GM21786 (cell line): ENCODE data around the gene NRXN2.
"Not testable (repeated sequence)": the region's sequence is repeated elsewhere in the genome, so short reads cannot be mapped to it uniquely, and the experiment has no call there.

Source experiments
- ATAC-seq: cut with Tn5 transposase; IDR thresholded peaks from one replicate; pipeline ENCODE4 v1.9.1; 2021; ENCODE audit not compliant: unreplicated experiment

Gene NRXN2

GRCh38 chr11:64569300-64569970 is 153.6 kb downstream of the NRXN2 start:
- ATAC-seq: no peak

GRCh38 chr11:64568584-64569140 is 154.3 kb downstream of the NRXN2 start:
- ATAC-seq: no peak

DNA sequence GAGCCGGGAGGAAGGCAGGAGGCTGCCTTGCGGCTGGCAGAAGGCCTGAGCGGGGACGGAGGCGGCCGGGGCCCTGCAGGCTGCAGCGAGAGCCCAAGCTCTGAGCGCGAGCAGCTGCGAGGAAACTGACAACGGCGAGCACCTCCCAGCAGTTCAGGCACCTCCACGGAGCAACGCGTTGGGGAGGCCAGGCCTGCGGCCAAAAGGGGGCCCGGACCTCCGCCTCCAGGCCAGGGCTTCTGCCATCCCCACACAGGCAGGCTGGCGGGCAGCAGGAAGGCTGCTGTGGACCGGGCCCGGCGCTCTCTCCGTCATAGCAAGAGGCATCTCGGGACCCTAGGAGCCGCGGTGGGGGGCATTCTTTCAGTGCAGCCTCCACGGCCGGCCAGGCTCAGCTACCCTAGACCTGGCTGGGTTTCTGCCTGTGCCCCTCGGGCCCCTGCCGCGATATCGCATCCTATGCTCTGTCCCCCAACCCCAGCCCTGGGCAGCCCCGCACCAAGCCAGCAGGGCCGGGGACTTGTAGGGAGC is 154.9 kb downstream of the NRXN2 start:
- no peak for ATAC-seq

GRCh38 chr11:64566915-64567891 is 155.8 kb downstream of the NRXN2 start:
- ATAC-seq: no peak

DNA sequence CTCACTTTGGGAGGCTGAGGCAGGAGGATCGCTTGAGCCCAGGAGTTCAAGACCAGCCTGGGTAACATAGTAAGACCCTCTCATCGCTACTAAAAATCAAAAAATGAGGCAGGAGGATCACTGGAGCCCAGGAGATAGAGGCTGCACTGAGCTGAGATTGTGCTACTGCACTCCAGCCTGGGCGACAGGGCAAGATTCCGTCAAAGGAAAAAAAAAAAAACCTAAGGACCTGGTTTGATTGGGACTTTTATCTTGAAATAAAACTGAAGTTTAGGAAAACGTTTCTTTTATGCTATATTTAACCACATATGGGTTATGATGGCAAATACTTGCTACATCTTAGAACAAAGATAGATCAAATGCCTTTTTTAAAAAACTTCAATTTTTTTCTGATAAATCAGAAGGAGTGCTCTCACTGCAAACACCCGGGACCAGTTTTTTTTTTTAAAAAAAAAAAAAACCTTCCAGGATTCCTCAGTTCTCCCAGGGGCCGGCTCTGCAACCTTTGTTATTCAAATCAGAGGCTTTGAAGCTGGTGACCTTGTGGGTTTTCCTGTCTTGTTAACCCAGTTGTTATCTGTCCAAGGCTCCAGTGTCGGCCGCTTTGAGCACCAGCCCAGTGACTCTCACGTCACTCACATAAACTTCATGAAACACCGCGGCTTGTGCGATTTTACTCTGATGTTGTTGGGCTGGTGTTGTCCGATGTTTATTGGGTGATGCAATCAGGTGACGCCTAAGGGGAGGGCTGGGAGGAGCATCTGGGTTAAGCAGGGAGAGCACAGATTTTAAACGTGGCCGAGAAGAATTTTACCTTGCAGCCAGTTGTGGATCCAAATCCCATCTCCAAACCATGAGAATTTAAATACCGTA is 156.7 kb downstream of the NRXN2 start:
- no peak for ATAC-seq

DNA sequence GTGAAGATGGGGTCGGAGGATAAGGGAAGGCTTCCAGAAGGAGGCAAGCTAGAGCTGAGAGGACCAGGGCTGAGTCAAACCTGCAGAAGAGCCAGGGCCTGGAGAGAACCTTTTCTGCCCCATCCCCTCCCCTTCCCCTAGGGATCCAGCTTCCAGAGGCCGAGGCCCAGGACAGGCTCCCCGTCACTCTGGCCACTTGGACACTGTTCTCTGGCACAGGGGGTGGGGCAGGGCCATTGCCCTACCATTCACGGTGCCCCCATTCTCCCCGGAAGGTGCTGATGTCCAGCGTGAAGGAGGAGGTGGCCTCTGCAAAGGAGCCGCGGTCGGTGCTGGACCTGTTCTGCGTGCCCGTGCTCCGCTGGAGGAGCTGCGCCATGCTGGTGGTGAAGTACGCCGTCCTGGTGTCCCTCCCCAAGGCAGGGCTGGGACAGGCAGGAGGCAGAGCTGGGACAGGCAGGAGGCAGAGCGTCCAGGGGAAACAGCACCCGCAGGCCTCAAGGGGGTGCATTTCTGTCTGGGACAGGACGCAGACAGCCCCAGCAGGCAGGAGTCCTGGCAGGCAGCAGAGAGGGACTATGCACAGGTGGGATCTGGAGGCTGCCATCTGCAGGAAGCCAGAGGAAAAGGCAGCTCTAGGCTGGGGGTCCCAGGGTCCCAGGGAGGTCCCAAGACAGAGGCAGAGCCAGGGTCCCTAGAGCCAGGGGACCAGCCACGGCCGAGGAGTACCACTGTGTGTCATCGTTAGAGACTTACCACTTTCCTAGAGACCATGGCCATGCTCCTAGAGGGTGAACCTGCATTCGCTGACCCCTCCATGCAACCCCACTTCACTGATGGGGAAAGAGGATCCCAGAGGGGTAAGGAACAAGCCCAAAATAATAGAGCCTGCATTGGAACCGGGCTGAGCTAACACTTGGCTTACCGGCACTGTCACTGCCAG is 157.8 kb downstream of the NRXN2 start:
- ATAC-seq: no peak

- ATAC-seq: no peak
Measured at GRCh38 chr11:64564419-64564818, 158.6 kb downstream of the NRXN2 start.

DNA sequence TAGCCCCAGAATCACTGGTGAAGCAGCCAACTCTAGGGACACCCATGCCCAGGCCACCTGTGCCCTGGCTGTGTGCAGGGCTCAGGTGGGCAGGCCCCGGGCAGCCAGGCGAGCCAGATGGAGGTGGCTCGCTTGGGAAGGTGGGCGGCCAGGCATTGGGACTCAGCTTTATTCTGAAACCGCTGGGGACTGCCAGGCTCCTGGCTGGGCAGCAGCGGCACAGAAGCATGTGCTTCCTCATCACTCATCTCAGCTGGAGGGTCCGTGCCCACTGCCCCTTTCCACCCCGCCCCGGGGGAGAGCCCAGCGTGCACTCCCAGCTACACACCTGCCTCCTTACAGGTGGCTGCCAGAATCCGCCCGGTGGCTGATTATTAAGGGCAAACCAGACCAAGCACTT is 159.0 kb downstream of the NRXN2 start:
- ATAC-seq: no peak

GRCh38 chr11:64562723-64563351 is 160.2 kb downstream of the NRXN2 start:
- no peak for ATAC-seq

DNA sequence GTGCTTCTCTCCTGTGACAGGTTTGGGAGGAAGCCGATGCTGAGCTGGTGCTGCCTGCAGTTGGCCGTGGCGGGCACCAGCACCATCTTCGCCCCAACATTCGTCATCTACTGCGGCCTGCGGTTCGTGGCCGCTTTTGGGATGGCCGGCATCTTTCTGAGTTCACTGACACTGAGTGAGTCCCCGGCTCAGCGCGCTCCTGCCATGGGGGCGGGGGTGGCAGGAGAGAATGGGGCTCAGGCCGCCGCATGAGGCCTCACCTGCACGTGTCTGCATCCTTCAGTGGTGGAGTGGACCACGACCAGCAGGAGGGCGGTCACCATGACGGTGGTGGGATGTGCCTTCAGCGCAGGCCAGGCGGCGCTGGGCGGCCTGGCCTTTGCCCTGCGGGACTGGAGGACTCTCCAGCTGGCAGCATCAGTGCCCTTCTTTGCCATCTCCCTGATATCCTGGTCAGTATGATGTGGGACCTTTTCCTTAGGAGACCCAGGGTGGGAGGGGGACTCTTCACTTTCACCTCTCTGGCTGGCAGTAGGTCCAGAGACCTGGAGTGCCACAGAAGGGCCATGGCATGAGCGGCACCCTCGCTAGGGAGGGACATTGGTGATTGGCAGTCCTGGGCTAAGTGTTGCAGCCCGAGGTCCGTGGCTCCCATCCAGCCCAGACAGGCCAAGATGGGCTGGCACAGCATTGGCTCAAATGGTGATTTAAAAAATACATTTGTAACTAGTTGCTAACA is 160.8 kb downstream of the NRXN2 start:
- no peak for ATAC-seq

DNA sequence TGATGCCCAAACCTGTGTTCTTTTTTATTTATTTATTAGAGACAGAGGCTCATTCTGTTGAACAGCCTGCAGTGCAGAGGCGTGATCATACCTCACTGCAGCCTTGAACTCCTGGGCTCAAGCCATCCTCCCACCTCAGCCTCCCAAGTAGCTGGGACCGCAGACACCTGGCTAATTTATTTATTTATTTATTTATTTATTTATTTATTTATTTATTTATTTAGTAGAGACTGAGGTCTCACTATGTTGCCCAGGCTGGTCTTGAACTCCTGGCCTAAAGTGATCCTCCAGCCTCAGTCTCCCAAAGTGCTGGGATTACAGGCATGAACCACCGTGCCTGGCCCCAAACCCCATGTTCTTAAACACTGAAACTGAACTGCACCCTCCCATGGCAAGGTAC is 161.6 kb downstream of the NRXN2 start:
- not testable (repeated sequence) for ATAC-seq

DNA sequence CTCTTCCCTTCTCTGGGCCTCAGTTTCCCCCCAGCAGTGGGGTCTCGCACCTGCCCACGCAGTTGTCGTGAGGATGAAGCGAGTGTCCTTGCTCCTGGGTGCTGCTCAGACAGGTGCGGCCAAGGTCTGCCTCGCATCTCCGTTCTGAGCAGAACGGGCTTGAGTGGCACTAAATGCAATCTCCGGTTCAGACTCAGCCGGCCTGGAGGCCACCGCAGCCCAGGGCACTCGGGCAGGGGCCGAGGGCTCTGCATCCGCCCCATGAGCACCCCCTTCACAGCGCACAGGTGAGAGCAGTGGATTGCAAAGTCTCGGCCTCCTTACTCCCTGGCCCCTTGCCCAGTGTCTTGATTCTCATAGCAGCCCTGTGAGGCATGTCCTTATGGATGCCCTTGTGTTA is 162.1 kb downstream of the NRXN2 start:
- no peak for ATAC-seq

DNA sequence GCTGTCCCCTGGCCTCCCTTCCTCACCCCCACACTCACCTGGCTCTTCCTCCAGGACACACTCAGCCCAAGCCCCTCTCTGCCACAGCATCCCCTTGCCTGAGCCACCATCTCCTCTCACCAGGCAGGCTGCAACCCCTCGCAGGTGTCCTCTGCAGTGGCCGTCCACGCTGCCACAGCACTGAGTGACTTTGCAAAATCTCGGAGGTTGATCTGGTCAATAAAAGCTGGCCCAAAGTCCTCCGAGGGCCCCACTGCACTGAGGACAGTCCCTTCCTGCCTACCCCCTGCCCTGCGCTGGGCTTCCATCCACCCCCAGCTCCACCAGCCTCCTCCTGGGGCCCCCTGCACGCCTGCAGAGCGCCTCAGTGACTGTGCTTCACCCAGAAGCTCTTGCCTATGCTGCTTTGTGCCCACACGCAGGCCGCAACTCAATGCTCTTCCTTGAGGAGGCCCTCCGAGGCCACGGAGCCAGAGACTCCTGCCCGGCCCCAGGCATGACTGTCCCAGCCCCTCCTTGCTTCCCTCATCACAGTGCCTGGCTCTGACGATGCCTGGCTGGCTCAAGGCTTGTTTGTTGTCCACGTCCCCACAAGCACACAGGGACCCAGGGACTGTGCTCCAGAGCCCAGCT is 162.7 kb downstream of the NRXN2 start:
- ATAC-seq: no peak

DNA sequence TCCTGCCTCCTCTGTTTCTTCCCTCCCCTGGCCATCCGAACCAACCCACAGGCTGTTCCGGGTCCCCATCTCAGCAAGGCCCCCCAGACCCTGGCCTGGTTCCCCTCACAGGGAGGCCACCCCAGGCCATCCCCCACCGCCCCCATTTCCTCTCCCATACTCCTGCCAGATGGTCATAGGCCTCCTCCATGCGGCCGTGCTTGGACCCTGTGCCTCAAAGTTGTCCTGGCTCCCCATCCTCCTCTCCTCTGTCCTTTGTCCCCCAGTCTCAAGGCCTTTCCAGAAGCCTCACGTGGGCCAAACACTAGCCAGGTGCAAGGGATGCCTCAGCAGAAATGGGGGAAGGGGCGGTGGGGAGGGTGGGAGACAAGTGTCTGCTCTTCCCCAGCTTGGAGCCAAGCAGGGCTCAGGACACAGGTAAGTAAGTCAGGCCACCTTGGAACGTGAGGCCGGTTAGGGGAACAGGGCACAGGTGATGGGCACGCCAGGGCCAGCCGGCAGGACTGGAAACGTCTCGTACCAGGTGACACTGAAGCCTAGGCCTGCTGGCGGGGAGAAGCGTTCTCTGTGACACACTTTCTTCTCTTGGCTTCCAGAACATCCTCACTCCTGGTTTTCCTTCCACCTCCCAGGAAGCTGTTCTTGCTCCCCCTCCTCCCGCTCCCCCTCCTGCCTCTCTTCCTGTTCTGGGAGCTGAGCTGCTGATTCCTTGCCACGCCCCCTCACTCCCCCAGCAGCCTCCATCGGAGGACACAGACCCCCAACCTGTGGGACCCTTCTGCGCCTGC is 163.5 kb downstream of the NRXN2 start:
- no peak for ATAC-seq

GRCh38 chr11:64558869-64559268 is 164.1 kb downstream of the NRXN2 start:
- ATAC-seq: no peak

GRCh38 chr11:64558065-64558745 is 164.8 kb downstream of the NRXN2 start:
- no peak for ATAC-seq
